Parathyroid adenoma (tissue), 2 donors: ENCODE data around the gene FHOD3.

Experiments
- H2AFZ ChIP-seq: fragments of 300-600 bp; sonication (generic); one replicate; pipeline ENCODE4 v1.7.0; 2017; ENCODE audit warnings: antibody characterized with exemption, mild to moderate bottlenecking
- H3K27ac ChIP-seq: fragments of 300-600 bp; sonication (generic); one replicate; pipeline ENCODE4 v1.7.0; 2017
- H3K27me3 ChIP-seq: fragments of 300-600 bp; sonication (generic); one replicate; pipeline ENCODE4 v1.7.0; 2017; ENCODE audit warnings: low read length; ENCODE audit not compliant: control insufficient read depth, insufficient read depth
- H3K36me3 ChIP-seq: fragments of 300-600 bp; sonication (generic); one replicate; pipeline ENCODE4 v1.7.0; 2017; ENCODE audit warnings: low read length; ENCODE audit not compliant: control insufficient read depth, insufficient read depth
- H3K4me1 ChIP-seq: fragments of 300-600 bp; sonication (generic); one replicate; pipeline ENCODE4 v1.7.0; 2017; ENCODE audit warnings: control low read depth
- H3K4me2 ChIP-seq: fragments of 300-600 bp; sonication (generic); one replicate; pipeline ENCODE4 v1.7.0; 2017; ENCODE audit warnings: low read length
- H3K4me3 ChIP-seq: fragments of 300-600 bp; sonication (generic); one replicate; pipeline ENCODE4 v1.7.0; 2017; ENCODE audit warnings: low read depth, low read length
- H3K79me2 ChIP-seq: fragments of 300-600 bp; sonication (generic); one replicate; pipeline ENCODE4 v1.7.0; 2017; ENCODE audit warnings: control low read depth
- H3K9ac ChIP-seq: fragments of 300-600 bp; sonication (generic); one replicate; pipeline ENCODE4 v1.7.0; 2017; ENCODE audit warnings: mild to moderate bottlenecking
- H3K9me3 ChIP-seq: fragments of 300-600 bp; sonication (generic); one replicate; pipeline ENCODE4 v1.7.0; 2017; ENCODE audit warnings: low read length; ENCODE audit not compliant: control insufficient read depth
- TF ChIP-seq, protein P1 (sequence below): fragments of 300-600 bp; sonication (generic); IDR thresholded peaks from one replicate; pipeline ENCODE4 v1.7.0; 2017; ENCODE audit warnings: antibody characterized with exemption, mild to moderate bottlenecking
- donor health status: primary hyperparathyroidism.

The FHOD3 gene

DNA sequence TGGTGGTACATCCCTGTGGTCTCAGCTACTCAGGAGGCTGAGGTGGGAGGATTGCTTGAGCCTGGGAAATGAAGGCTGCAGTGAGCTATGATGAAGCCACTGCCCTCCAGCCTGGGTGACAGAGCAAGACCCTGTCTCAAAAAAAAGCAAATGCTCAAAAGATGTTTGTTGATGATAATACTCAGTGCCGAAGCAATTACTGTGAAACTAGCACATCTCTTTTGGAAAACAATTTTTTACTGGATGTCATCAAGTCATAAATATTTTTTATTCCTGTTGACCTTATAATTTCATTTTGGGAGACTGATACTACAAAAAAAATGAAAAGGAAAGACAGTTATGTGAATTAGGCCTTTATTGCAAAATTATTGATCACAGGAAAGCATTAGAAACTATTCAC, 34.5 kb upstream of the FHOD3 start:
- no peaks in the 10 kb centered on the region for H3K36me3 ChIP-seq
- H3K9ac ChIP-seq: no peak overlapping the region
- peaks cover 20% of the 10 kb centered on the region for H3K4me1 ChIP-seq
- H3K27me3 ChIP-seq: no peaks in the 10 kb centered on the region
- H3K4me2 ChIP-seq: no peak overlapping the region
- TF ChIP-seq, protein P1, sequence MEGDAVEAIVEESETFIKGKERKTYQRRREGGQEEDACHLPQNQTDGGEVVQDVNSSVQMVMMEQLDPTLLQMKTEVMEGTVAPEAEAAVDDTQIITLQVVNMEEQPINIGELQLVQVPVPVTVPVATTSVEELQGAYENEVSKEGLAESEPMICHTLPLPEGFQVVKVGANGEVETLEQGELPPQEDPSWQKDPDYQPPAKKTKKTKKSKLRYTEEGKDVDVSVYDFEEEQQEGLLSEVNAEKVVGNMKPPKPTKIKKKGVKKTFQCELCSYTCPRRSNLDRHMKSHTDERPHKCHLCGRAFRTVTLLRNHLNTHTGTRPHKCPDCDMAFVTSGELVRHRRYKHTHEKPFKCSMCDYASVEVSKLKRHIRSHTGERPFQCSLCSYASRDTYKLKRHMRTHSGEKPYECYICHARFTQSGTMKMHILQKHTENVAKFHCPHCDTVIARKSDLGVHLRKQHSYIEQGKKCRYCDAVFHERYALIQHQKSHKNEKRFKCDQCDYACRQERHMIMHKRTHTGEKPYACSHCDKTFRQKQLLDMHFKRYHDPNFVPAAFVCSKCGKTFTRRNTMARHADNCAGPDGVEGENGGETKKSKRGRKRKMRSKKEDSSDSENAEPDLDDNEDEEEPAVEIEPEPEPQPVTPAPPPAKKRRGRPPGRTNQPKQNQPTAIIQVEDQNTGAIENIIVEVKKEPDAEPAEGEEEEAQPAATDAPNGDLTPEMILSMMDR: no peak
- no peak overlapping the region for H2AFZ ChIP-seq
- H3K79me2 ChIP-seq: no peaks in the 10 kb centered on the region
- H3K27ac ChIP-seq: no peak overlapping the region
- no peak overlapping the region for H3K4me3 ChIP-seq
- no peaks in the 10 kb centered on the region for H3K9me3 ChIP-seq

DNA sequence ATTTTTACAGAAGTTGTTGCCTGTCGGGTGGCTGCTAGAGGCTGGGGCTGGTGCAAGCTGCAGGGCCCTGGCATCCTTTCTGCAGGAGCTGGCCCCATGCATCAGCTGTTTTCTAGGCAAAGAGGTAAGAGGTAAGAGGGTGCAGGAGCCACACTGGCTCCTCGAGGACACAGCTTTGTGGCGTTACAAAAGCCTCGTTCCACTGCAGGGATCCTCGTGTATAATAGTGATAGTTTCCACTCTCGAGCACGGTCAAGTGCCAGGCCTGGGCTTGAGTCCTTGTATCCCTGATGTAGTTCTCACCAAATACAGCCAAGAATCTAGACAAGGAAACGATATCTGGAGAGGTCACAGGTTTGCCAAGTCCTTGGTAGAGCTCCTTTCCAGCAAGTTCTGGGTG, 33.2 kb upstream of the FHOD3 start:
- Histone ChIP-seq H2AFZ (no peak overlapping the region), H3K4me3 (no peak overlapping the region), H3K27me3 (no peaks in the 10 kb centered on the region), H3K9me3 (no peaks in the 10 kb centered on the region), H3K4me2 (no peak overlapping the region), H3K36me3 (no peaks in the 10 kb centered on the region), H3K79me2 (no peaks in the 10 kb centered on the region), H3K9ac (no peak overlapping the region), H3K4me1 (peaks cover 31% of the 10 kb centered on the region), H3K27ac (no peak overlapping the region)
- TF ChIP-seq, protein P1: no peak

DNA sequence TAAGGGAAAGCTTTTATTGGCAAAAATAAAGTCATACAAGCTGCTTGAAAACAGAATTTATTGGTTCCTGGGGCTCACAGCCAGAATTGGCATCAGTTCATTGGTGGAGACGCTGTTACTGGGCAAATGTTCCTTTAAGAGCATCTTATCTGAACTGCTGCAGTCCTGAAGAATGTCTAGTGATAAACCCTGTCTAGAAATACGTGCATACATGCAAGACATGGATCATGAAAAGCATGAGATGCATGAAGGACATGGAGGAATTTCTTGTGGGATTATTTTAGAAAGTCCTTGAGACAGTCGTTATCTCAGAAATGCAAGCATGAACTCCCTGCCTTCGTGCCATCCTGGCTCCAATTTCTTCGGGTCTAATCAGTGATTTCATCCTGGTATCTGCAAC, 32.5 kb upstream of the FHOD3 start:
- Histone ChIP-seq H3K4me2 (no peak overlapping the region), H3K4me1 (peaks cover 31% of the 10 kb centered on the region), H3K9me3 (no peaks in the 10 kb centered on the region), H3K27ac (no peak overlapping the region), H3K4me3 (no peak overlapping the region), H3K27me3 (no peaks in the 10 kb centered on the region), H3K9ac (no peak overlapping the region), H2AFZ (peak overlapping the region; percentile 6), H3K36me3 (no peaks in the 10 kb centered on the region), H3K79me2 (no peaks in the 10 kb centered on the region)
- TF ChIP-seq, protein P1: no peak

DNA sequence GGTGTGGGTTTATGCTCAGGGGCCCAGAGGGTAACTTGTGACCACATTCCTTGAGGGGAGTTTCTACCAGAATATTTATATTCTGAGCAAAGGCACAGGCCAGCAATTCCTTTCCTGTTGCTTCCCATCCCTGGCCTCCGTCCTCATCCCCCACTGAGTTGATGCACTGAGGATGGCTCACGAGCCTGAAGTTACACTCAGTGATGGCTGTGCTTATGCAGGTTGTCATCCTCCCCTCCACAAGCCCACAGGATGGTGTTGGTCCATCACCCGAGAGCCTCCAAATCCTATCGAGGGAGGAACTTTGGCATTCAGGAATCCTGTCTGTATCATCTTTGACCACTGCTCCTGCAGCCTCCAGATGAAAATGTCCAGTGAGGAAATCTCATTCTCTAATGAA, 28.4 kb upstream of the FHOD3 start:
- no peaks in the 10 kb centered on the region for H3K36me3 ChIP-seq
- H3K27ac ChIP-seq: peak overlapping the region; percentile 77
- no peak overlapping the region for H3K4me3 ChIP-seq
- peaks cover 31% of the 10 kb centered on the region for H3K4me1 ChIP-seq
- H3K9ac ChIP-seq: no peak overlapping the region
- TF ChIP-seq, protein P1: no peak
- H3K27me3 ChIP-seq: no peaks in the 10 kb centered on the region
- H2AFZ ChIP-seq: no peak overlapping the region
- H3K9me3 ChIP-seq: no peaks in the 10 kb centered on the region
- H3K4me2 ChIP-seq: no peak overlapping the region
- no peaks in the 10 kb centered on the region for H3K79me2 ChIP-seq

DNA sequence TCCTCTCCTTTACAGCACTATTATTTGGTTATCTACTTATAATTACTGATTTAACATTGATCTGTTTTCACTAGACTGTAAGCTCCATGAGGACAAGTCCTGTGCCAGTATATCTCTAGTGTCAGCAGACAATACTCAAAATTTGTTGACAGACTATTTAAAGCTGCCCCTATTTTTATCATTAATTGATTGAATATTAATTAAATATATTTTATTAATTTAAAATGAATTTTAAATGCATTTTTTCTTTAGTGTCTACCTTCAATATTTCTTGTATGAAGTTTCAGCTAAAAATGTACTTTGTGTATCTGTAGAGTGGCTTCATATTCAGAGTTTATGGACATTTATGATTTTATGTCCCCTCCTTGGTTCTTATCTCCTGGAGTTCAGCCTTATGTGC, 26.4 kb upstream of the FHOD3 start:
- TF ChIP-seq, protein P1: no peak
- Histone ChIP-seq H3K9ac (no peak overlapping the region), H3K79me2 (no peaks in the 10 kb centered on the region)

More for the DNA sequence above, 26.4 kb upstream of the FHOD3 start:
- Histone ChIP-seq H3K36me3 (no peaks in the 10 kb centered on the region), H3K9me3 (no peaks in the 10 kb centered on the region), H3K4me2 (no peak overlapping the region), H3K4me1 (peaks cover 26% of the 10 kb centered on the region), H3K4me3 (no peak overlapping the region), H3K27me3 (no peaks in the 10 kb centered on the region), H3K27ac (no peak overlapping the region), H2AFZ (no peak overlapping the region)
